Stimulated activated CD4-positive, alpha-beta T cell treated with anti-CD3 and anti-CD28 coated beads, Interleukin-4, amount 100 ng/mL, for 1 hour (primary cell): ENCODE measurements around the gene TMEM208.

Source experiments
- DNase-seq: peaks from one replicate; pipeline ENCODE4 v3.0.0-alpha.2; 2020

The TMEM208 gene

DNA sequence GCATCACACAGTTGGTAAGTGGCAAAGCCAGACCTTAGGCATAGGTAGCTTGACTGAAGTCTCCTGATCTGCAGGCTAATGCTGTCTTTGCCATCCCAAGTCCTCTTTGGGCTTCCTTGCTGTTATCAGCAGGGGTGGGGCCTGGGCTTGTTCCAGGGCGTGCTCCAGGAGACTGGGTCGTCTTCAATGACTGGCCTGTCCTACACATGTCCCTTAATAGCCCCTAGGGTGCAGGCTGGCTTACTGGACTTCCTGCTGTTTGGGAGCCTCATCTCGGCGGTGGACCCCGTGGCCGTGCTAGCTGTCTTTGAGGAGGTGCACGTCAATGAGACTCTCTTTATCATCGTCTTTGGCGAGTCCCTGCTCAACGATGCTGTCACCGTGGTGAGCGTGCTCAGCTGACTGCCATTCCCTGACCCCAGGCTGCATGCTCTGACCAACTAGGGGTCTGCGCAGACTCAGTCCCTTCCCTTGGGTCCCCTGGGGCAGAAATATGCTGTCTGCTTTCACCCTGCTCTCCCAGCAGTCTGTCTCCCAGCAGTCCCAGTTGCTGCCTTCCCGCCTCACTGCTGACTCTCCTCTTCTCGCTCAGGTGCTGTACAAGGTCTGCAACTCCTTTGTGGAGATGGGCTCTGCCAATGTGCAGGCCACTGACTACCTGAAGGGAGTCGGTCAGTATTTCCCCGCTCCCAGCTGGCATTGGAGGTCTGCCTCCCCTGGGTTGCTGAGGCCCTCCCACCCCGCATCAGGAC is 28.0 kb downstream of the TMEM208 start:
- no peak for DNase-seq

DNA sequence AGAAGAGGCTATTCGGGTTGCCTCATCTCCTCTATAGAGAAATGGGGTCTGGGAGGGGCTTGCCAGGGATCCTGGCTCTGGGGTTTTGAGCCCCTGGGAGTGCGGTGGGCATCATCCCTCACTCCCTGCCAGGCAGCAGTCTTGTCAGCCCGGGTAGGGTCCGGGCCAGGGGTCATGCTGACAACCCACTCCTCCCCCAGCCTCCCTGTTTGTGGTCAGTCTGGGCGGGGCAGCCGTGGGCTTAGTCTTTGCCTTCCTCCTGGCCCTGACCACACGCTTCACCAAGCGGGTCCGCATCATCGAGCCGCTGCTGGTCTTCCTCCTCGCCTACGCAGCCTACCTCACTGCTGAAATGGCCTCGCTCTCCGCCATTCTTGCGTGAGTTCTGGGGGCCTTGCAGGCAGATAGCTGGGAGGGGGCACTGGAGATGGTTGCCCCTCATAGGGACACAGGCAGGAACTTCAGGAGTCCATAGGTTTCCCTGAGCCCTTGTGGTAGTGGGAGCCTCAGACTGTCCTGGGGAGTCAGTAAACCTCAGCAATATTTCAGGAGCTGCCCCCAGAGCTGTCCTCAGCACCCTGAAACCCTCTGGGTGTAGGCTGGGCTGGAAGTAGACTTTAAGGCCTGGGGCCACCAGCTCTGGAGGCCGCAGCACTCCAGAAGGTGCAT is 28.8 kb downstream of the TMEM208 start:
- no peak for DNase-seq

DNA sequence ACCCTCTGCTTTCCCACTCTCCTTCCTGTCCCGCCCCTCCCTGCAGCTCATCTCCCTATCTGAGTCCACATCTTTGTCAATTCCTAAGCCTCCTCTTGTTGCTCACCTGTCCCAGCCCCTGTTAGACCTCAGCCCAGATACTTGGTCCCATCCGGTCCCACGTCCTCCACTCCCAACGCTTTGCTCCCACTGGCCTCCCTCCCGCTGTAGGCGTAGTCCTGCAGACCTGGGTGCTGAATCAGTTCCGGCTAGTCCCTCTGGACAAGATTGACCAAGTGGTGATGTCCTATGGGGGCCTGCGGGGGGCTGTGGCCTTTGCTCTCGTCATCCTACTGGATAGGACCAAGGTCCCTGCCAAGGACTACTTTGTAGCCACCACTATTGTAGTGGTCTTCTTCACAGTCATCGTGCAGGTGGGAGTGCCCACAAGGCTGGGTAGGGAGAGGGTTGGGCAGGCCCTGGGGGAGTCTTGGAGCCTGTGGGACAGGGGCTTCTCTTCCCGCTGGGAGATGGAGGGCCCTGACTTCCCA is 29.8 kb downstream of the TMEM208 start:
- DNase-seq: no peak

DNA sequence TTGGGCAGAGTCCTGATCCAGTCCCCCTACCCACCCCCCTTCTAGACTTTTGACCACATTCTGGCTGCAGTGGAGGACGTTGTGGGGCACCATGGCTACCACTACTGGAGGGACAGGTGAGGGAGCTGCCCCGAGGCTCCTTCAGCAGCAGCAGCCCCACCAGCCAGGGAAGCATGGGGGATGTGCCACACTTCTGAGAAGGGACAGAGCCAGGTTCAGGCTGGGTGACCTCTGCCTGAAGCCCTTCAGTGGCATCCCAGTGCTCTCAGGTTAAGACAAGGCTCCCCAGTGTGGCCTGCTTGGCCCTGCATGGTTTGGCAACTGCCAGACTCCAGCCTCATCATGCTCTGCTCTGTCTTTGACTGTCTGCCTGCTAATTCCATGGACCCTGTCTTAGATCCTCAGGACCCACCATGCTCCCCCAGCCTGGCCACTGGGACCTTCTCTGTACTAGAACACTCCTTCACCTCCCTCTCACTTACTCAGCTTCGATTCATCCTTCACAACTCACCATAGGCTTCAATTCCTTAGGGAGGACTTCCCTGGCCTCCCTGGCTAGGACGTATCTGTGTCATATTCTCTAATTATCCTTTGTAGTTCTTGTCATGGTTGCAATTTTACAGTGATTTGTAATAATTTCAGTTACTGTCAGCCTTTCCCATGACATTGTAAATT is 30.7 kb downstream of the TMEM208 start:
- DNase-seq: no peak

DNA sequence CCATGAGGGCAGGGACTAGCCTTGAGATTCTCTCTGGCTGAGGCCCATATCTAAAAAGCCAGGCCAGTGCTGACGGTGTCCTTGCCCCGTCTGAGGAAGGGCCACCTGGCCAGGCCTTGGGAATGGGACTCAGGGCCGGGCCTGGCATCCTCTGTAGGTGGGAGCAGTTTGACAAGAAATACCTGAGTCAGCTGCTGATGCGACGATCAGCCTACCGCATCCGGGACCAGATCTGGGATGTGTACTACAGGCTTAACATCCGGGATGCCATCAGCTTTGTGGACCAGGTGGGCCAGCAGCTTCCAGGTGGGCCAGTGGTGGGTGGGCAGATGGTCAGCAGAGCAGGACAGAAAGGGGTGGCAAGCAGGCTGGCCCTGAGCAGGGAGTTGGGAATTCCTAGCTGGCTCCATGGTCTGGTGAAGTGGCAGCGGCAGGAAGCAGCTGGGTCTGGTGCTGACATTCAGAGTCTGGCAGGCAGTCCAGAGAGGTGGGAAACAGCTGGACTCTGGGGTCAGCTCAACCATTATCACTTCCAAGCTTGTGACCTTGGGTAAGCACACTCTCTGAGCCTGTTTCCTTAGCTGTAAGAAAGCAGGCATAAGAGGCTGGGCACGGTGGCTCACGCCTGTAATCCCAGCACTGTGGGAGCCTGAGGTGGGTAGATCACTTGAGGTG is 31.4 kb downstream of the TMEM208 start:
- DNase-seq: no peak

DNA sequence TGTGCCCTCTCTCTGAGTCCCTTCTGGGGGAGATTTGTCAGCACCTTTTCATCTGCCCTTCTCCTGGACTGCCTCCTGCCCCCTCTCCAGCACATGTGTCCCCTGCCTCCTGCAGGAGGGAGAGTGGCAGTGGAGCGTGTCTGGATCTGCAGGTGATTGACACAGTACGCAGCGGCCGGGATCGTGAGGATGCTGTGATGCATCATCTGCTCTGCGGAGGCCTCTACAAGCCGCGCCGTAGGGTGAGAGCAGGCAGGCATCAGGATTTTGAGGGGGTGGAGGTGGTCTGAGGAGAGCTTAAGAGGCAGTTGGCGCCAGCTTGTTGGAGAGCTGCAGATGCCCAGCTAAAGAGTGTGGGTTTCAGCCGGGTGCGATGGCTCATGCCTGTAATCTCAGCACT is 32.8 kb downstream of the TMEM208 start:
- DNase-seq: no peak

DNA sequence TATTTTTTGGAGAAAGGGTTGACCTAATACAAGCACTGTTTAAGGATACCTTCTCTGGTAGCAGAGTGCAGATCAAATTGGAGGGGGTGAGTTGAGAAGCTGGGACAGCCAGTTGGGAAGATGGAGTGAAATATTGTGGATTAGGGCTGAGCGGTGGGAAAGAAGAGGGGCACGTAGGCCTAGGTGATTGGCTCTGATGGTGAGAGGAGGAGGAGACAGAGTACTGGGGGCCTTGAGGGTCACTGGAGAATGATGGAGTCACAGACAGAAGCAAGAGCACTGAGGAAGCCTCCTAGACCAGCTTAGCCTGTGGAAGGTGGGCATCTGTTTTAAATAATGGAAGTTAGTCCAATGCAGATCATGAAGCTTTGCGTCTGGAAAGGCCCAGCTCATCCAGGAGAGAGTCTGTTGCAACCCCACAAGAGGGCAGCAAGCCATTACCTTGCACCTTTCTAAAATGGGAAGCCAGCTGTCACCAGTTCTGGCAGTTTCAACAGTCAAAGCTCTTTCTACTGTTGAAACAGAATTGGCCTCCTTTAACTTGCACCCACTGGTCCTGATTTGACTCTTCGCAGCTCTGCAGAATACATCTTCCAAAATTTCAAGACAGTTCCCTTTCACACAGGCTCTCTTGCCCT is 33.6 kb downstream of the TMEM208 start:
- DNase-seq: no peak

DNA sequence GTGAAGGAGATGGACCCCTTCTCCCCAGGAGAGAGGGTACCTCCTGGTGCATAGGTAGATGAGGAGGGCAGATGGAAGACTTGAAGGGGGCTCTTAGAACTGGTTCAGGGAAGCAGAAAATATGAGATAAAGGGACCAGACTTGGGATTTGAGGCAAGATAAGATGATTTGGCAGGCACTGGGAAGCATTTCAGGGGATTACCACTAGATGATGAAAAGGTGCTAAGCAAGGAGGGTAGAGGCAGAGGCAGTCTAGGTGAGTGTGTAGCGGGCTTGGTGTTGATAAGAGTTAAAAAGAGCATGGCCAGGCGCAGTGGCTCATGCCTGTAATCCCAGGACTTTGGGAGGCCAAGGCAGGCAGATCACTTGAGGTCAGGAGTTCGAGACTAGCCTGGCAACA is 36.3 kb downstream of the TMEM208 start:
- DNase-seq: no peak

DNA sequence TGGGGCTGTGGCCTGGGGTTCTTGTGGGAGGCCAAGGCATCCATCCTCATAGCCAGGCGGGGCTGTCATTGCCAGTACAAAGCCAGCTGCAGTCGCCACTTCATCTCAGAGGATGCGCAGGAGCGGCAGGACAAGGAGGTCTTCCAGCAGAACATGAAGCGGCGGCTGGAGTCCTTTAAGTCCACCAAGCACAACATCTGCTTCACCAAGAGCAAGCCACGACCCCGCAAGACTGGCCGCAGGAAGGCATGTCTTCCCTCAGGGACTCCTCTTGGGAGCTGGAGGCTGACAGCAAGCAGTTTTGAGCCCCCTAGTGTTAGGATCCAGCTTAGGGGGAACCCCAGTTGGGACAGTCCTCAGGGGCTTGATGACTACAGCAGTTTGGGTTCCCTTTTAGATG is 37.3 kb downstream of the TMEM208 start:
- no peak for DNase-seq

DNA sequence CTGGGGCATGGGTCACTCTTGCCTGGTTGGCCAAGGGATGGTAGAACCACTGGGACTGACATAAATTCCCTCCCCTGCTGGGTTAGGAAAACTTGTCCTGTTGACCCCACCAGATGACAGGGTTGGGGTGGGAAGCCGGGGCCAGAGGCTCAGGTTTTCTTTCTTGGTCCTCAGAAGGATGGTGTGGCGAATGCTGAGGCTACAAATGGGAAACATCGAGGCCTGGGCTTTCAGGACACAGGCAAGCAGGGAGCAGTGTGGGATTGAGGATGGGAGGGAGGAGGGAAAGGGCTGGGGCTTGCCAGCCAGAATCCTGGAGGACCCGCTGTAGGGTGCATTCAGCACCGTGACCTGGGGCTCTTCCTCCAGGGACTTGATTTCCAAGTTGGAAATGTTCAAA is 37.9 kb downstream of the TMEM208 start:
- DNase-seq: no peak

DNA sequence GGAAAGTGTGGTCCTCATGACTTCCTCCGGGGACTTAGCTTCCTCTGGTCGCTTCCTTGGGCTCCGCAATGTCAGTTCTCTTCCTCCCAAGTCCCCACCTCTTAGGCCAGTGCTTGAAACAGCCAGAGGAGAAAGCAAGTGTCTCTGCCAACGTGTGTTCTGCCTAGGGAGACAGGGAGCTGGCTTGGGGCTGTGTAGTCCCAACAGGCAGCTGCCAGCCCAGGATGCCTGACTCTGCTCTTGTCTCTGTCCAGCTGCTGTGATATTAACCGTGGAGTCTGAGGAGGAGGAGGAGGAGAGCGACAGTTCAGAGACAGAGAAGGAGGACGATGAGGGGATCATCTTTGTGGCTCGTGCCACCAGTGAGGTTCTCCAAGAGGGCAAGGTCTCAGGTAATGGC is 38.9 kb downstream of the TMEM208 start:
- no peak for DNase-seq

DNA sequence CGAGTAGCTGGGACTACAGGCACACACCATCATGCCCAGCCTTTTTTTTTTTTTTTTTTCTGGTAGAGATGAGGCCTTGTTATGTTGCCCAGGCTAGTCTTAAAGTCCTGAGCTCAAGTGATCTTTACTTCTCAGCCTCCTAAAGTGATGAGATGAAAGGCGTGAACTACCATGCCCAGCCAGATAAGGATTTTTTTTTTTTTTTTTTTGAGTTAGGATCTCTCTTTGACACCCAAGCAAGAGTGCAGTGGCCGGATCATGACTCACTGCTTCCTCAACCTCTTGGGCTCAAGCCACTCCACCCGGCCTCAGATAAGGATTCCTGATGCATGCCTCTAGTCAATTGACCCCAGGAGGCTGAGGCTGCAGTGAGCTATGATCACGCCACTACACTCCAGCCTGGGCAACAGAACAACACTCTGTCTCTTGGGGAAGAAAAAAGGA is 41.2 kb downstream of the TMEM208 start:
- DNase-seq: no peak

DNA sequence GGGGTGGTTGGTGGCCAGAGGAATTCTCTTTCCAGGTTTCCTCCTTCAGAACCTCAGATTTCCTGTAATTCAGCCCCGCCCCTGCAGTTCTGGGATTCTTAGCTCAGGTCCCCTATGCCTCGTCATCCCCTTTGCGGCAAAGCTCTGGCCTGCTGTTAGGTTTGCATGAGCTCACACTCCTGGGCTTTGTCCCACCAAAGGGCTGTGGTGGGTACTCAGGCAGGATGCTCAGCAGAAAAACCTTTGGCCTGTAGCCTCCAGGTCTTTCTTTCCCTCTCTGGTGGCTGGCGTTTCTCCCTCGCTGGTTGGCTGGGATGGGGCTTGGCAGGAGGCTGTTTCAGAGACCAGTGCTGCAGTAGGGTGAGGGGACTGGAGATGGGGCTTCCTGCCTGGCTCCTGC is 42.8 kb downstream of the TMEM208 start:
- no peak for DNase-seq

DNA sequence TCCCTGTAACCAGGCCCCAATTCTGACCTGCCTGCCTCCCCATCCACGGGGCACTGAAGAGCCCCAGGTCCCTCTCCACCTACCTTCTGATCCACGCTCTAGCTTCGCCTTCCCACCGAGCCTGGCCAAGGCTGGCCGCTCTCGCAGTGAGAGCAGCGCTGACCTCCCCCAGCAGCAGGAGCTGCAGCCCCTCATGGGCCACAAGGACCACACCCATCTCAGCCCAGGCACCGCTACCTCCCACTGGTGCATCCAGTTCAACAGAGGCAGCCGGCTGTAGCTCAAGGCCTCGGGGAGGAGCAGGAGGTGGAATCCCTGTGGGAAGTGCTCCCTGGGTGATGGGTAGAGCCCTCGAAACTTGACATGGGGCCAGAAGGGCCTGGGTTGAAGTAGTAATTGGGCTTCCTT is 44.0 kb downstream of the TMEM208 start:
- DNase-seq: no peak

DNA sequence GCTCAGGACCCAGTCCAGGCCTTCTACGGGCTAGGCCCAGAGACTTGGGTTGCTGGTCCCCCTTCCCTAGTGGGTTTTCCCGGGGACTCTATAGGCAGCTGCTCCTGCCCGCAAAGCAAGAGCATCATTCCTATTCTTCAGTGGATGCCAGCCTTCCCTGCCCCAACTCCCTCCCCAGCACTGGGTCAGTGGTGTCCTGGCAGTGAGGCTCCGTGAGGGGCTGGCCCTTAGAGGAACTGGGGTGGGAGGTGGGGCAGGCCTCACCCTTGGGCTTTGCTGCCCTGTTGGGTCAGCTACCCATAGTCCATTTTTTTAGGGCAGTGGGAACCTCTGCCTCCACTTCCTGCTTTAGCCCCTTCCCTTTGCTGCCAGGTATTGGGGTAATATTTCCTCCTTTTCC is 44.5 kb downstream of the TMEM208 start:
- no peak for DNase-seq

DNA sequence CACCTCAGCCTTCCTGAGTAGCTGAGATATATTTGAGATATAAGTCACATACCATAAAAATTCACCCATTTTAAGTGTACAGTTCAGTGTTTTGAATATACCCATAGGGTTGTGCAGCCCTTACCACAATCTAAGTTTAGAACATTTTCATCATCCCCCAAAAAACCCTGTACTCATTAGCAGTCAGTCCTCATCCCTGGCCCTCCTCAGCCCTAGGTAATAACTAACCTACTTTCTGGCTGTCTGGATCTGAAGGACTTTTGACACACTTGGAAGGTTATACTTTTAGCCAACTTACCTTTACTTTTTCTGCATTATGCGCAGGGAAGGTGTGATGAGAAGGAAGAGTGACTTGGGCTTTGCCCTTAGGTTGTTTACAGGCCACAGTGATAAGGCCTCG is 48.4 kb downstream of the TMEM208 start:
- DNase-seq: no peak

DNA sequence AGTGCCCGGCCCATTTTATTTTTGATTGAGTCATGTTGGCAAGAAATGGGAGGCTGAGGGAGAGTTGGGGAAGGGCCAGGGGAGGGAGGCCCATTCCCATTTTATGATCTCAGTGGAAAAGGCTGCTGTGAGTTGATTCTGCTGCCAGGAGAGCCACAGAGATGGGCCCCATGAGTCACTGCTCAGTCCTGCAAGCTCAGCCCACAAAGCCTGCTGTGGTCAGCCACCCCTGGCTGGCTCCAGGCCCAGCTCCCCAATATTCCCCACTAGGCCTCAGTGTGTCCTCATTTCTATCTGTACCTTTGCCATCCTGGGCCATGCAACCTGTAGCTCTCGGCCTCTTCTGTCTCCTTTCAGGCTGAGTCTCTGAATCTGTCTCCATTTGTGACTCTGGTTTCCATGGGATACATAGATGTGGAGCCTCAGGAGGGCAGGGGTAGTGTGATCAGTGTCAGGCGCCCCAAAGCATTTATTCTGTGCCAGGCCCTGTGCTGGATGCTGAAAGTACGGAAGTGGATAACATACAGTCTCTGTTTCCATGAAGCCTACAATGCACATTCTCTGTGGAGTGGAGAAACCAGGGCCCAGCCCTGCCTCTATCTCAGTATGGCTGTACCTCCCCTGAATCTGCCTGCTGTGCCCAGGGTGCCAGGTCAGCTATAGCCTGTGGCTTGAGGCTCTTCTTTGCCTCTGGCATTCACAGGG is 50.5 kb downstream of the TMEM208 start:
- DNase-seq: no peak

DNA sequence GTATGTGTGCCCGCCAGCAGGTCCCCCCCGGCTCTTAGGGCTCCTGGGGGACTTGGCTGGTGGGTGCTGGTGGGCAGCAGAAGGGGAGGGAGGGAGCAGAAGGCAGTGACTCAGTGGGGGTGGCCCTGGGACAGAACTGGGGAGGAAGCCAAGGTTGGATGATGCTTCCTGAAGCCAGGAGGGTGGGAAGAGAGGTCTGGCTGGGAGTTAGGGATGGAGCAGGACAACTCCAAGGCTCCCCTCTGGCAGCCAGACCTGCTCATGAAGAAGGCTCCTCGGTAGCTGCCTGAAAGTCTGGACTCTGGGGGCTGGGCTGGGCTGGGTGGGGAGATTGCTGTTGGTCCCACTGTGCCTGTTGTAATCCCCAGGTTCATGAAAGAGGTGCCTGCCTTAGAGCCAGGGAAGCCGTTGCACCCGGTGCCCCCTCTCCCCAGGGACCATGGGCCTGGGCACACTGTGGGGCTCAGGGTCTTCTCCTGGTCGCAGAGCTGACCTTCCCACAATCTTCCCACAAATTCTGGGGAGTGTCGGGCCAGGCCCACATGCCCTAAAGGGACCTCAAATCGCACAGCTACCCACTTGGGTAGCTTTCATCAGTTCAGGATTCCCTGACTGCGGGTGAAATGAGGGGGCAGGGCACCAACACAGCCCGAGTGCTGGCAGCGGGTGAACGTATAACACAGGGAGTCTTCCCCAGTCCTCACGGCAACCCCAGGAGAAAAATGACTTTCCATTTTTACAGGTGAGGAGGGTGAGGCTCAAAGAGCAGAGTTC is 51.3 kb downstream of the TMEM208 start:
- no peak for DNase-seq
